ENCODE measurements around the gene B3GLCT. TPM values are rescaled to one million over a fixed set of nuclear protein-coding genes. Genes with fewer than 3 reads are reported as not detected.

B3GLCT gene
- total and polyA plus RNA-seq, 2 of the 13 experiments (the other 11 are each of a cell fraction or from before 2014, with no cell fraction given), result 2.0 to 7.1 TPM

GRCh38 chr13:31161557-31162150, 38.1 kb upstream of the B3GLCT start, which contains the start of gene HSPH1 (continued):
- peak; percentile 85 for TF ChIP-seq KDM2A (CRISPR knock-in tag; IDR thresholded peaks at IDR 0.05; ENCODE audit: borderline replicate concordance, low read depth)
- TF ChIP-seq TCF7 (IDR thresholded peaks at IDR 0.05; ENCODE audit: low read depth), result no peak
- peak; percentile 76 for TF ChIP-seq POLR2AphosphoS5 (IDR thresholded peaks at IDR 0.05; ENCODE audit: low read depth, low read length)
- TF ChIP-seq TRAFD1 (CRISPR knock-in tag; IDR thresholded peaks at IDR 0.05; ENCODE audit: borderline replicate concordance), result no peak
- peak; percentile 22; the same call in 1 of the 2 replicates for TF ChIP-seq ATF2 (CRISPR knock-in tag; IDR thresholded peaks at IDR 0.05)
- peak; percentile 58; the same call in 1 of the 2 replicates for TF ChIP-seq HIVEP1 (CRISPR knock-in tag; IDR thresholded peaks at IDR 0.05)
- TF ChIP-seq ZNF121 (CRISPR knock-in tag; IDR thresholded peaks at IDR 0.05), result no peak
- TF ChIP-seq KLF15 (CRISPR knock-in tag; IDR thresholded peaks at IDR 0.05; ENCODE audit: borderline replicate concordance), result peak; percentile 70
- peak; percentile 90 for TF ChIP-seq HNRNPLL (IDR thresholded peaks at IDR 0.05; ENCODE audit: low read depth, low read length, poor library complexity, severe bottlenecking)
- peak; percentile 95 for TF ChIP-seq ELF4 (CRISPR knock-in tag; IDR thresholded peaks at IDR 0.05; ENCODE audit: borderline replicate concordance)
- peak; percentile 59 for TF ChIP-seq KAT8 (CRISPR knock-in tag; IDR thresholded peaks at IDR 0.05)
- TF ChIP-seq MED1 (CRISPR knock-in tag; IDR thresholded peaks at IDR 0.05), result peak; percentile 30; the same call in 1 of the 2 replicates
- 0 out of 2 replicates have a peak, but pooled peaks have one; percentile 67 for TF ChIP-seq ZNF670 (CRISPR knock-in tag; IDR thresholded peaks at IDR 0.05; ENCODE audit: borderline replicate concordance)
- no peak for TF ChIP-seq PLRG1 (conservative IDR thresholded peaks at IDR 0.05)
- TF ChIP-seq ZFP90 (CRISPR knock-in tag; IDR thresholded peaks at IDR 0.05; ENCODE audit: borderline replicate concordance), result peak; percentile 55; the same call in 1 of the 2 replicates
- peak; percentile 90 for TF ChIP-seq ZNF430 (CRISPR knock-in tag; IDR thresholded peaks at IDR 0.05)
- TF ChIP-seq DRAP1 (CRISPR knock-in tag; IDR thresholded peaks at IDR 0.05), result peak; percentile 70
- TF ChIP-seq ZNF232 (CRISPR knock-in tag; IDR thresholded peaks at IDR 0.05; ENCODE audit: borderline replicate concordance), result peak; percentile 60; the same call in 1 of the 2 replicates
- TF ChIP-seq RFX3 (CRISPR knock-in tag; IDR thresholded peaks at IDR 0.05), result peak; percentile 97
- peak; percentile 84; the same call in 1 of the 2 replicates for TF ChIP-seq THAP8 (CRISPR knock-in tag; IDR thresholded peaks at IDR 0.05; ENCODE audit: borderline replicate concordance)
- TF ChIP-seq ZSCAN5A (CRISPR knock-in tag; IDR thresholded peaks at IDR 0.05; ENCODE audit: borderline replicate concordance), result 0 out of 2 replicates have a peak, but pooled peaks have one; percentile 47
- peak; percentile 82 for TF ChIP-seq TFDP1 (CRISPR knock-in tag; IDR thresholded peaks at IDR 0.05; ENCODE audit: borderline replicate concordance)
- peak; percentile 87; the same call in 1 of the 2 replicates for TF ChIP-seq SRY (CRISPR knock-in tag; IDR thresholded peaks at IDR 0.05)
